GM12875 (cell line): ENCODE measurements around the gene ADCYAP1R1.

Experiments used
- H3K4me3 ChIP-seq: one replicate; pipeline ENCODE4 v1.5.1; 2011; ENCODE audit warnings: low read depth, low read length, control low read depth
- TF ChIP-seq, protein P1 (sequence below): IDR thresholded peaks from 2 replicates; pipeline ENCODE4 v1.5.1; 2011; ENCODE audit warnings: low read depth, mild to moderate bottlenecking, control low read depth, inconsistent platforms, low read length, moderate library complexity, borderline replicate concordance; ENCODE audit not compliant: insufficient read depth

ADCYAP1R1 gene

DNA sequence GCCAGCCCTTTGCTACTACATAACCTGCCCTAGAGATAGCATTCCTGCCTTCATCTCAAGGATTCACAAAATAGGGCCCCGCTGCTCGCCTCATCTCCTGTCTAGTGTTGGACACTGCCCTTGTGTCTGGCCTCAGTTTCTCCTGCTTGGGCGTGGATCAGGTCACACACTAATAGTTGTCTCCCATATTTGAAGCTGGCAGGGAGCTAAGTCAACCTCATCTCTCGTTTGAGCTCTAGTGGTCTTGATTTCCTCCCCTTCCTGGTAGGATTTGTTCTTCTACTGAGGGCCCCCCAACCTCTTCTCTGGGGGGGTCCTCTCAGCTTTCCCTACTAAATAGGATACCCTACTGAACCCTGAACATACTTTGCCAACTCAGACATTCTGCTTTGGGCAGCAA is 42.2 kb downstream of the ADCYAP1R1 start:
- H3K4me3 ChIP-seq: no peak overlapping the region
- TF ChIP-seq, protein P1, sequence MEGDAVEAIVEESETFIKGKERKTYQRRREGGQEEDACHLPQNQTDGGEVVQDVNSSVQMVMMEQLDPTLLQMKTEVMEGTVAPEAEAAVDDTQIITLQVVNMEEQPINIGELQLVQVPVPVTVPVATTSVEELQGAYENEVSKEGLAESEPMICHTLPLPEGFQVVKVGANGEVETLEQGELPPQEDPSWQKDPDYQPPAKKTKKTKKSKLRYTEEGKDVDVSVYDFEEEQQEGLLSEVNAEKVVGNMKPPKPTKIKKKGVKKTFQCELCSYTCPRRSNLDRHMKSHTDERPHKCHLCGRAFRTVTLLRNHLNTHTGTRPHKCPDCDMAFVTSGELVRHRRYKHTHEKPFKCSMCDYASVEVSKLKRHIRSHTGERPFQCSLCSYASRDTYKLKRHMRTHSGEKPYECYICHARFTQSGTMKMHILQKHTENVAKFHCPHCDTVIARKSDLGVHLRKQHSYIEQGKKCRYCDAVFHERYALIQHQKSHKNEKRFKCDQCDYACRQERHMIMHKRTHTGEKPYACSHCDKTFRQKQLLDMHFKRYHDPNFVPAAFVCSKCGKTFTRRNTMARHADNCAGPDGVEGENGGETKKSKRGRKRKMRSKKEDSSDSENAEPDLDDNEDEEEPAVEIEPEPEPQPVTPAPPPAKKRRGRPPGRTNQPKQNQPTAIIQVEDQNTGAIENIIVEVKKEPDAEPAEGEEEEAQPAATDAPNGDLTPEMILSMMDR: no peak

DNA sequence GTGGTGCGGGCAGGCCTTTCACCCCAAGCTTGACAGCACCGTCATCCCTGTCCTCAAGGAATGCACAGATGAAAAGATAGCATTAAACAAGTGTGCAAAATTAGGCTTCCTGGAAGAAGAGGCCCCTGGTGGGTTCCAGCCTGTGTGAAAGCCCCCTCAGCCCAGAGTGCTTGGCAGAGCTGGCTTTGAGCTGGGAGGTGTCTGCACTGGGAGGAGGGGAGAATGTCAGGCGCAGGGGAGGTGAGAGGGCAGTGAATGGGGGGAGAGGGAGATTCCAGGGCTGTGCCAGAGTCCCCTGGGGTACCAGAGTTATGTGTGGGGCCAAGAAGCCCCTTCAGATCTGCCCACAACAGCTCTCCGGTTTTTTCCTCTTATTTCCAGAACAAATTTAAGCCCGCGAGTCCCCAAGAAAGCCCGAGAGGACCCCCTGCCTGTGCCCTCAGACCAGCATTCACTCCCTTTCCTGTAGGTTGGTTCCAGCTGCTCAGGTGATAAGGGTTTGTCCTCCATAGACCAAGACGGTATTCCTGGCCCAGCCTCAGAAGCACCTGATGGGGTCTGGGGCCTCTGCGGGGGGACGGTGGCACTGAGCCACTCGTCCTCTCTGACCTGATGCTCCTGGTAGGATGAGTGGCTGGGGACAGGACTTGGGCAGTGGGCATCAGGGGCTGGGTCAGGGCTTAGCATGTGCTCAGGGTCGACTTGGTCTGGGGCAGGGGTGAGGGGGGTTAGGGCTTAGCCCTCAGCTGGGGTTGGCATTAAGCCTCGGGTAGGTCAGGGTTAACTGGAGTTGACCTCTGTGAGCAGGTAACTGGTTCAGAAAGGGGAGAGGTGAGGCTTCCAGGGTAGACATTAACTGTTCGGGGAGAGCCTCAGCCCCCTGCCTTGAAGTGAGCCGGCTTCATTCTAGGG is 43.4 kb downstream of the ADCYAP1R1 start:
- TF ChIP-seq, protein P1: no peak
- H3K4me3 ChIP-seq: no peak overlapping the region

DNA sequence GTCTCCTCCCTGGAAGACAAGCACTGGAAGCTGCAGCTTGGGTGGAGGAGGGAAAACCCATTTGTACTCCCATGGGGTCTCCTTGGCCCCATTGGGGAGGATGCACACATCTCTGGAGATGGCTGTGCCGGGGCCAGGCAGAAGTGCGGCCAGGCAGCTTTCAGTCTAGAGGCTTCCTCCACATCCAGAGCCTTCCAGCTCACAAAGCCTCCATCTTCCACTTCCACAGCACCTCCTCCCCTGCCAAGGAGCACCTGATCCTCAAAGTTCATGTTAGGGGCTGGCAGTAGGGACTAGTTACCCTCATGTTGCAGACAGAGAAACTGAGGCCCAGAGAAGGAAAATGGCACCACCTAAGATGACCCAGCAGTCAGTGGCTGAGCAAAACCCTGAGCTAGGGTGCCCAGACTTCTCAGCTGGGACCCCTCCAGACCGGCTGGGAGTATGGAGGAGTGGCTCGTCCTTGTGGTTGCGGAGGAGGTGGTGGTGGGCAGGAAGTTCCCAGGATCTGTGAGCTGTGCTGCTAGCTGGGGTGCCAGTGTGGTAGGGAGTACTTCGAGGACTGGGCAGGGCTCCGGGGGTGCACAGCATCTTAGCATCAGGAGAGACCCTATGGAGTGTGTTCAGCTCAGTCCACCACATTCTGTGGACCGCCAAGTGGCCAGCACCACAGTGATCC is 44.2 kb downstream of the ADCYAP1R1 start:
- no peak overlapping the region for H3K4me3 ChIP-seq
- TF ChIP-seq, protein P1: no peak

DNA sequence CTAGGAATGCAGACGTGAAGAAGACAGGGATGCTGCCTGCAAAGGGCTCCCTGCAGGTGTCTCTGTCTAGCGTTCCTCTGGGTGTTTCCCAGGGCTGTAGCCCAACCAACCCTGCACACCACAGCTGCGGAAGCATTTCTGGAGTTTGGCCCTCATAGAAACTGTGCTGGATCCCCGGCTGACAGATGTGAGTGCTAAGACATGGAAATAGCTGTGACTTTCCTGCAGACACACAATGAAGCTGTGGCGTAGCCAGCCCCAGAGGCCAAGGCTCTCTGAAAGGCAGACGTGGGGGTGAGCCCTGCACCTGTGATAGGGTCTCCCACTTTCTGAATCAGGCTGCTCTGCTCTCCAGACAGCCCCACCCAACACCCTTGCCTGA is 44.8 kb downstream of the ADCYAP1R1 start:
- H3K4me3 ChIP-seq: no peak overlapping the region
- TF ChIP-seq, protein P1: no peak

DNA sequence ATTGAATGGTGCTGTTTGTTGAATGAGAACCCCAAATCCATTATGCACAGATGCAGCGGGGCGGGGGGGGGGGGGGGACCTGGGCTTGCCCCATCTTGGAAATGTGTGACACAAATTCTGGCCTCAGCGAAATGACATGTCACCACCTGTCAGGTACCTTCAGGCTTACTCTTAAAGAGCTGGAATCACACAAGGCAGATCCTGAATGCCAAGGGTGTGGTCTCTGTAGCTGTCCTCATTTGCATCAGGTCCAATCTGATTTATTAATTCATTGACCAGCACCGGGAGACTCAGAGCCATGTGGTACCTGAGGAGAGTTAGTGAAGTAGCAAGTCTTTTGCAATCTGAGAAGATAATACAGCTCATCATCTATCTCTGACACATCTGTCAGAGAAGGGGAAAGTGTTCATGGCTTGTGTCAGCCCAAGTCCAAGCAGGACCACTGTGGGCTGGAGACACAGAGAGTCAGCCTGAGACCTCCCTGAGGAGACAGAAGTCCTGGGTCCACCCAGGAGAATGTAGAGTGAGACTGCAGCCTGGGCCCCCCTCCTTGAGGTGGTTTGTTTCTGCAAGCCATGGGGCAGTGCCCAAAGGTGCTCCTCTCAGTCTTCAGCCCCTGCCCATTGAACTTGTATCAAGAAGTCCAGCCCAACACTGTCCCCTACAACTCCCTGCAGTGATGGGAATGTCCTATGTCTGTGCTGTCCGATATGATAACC is 46.7 kb downstream of the ADCYAP1R1 start:
- H3K4me3 ChIP-seq: no peak overlapping the region
- TF ChIP-seq, protein P1: no peak

DNA sequence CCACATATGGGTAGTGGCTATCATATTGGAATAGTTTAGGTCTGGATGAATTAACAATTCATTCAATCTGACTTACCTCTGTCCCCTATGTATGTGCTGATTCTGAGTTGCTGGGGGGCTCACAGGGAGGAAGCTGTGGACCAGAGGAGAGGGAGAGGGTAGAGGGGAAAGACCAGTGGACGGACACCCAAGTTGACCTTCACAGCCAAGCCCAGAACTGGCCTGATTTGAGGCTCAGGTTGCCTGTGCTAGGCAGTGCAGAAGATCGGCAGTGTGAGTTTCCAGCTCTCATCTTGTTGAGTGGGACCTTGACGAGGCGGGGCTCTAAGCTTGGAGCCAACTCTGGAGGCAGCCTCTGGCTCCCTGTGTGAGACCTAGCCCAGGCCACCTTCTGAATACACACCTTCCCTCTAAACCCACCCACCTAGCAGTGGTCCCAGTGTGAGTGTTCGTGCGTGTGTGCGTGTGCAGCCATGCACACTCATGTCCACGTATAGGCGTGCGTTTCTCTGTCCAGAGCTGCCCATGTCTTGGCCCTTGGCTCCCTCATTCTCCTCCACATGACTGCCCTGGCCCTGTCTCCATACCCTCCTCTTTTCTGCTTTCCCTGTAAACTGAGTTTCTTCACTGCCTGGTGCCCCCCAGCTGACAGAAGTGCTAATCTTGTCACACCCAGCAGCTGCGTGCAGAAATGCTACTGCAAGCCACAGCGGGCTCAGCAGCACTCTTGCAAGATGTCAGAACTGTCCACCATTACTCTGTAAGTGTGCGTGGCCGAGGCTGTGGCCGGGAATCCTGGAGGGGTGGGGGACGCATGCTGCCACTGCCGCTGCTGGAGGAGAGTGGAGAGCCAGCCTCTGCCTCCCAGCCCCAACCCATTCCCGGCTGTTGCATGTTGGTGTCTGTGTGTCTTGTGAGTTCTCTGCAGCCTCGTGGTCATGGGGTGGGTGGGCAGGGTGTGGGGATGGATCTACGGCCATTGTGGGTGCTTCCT is 47.6 kb downstream of the ADCYAP1R1 start:
- H3K4me3 ChIP-seq: no peak overlapping the region
- TF ChIP-seq, protein P1: no peak
